PC-9 (cell line): Measurements from ENCODE around the gene HLA-A. TPM values are rescaled to one million over a fixed set of nuclear protein-coding genes. Genes with fewer than 3 reads are reported as not detected.

Experiments used
- BruUV-seq: library from RNA; stranded (reverse); fragments of 400-500 nt; replicated peaks from 2 replicates; lab custom pipeline; 2021; lab: Mats Ljungman, UMichigan
- CTCF ChIA-PET: fragments of 300-600 bp; sonication (Branson Sonifier 250); formaldehyde crosslinking; loops from one replicate; lab custom pipeline; 2022; ENCODE audit warnings: antibody characterized with exemption; lab: Charles Lee
- POLR2A ChIA-PET: fragments of 300-600 bp; sonication (Branson Sonifier 250); formaldehyde crosslinking; loops from one replicate; lab custom pipeline; 2022; ENCODE audit warnings: antibody characterized with exemption; ENCODE audit not compliant: unreplicated experiment; lab: Charles Lee
- DNase-seq, 2 experiments: peaks; one replicate each; pipeline versions ENCODE4 v3.0.0 to v3.0.0-alpha.2; 2015 to 2022; ENCODE audit warnings: mixed read lengths in 1 of 2
- H2AFZ ChIP-seq: fragments of 200-600 bp; sonication (generic); 2 replicates; pipeline ENCODE4 v1.8.1; 2017; ENCODE audit warnings: antibody characterized with exemption
- H3F3A ChIP-seq: fragments of 200-600 bp; sonication (generic); 2 replicates; pipeline ENCODE4 v1.8.1; 2017; ENCODE audit warnings: antibody characterized with exemption, mild to moderate bottlenecking, low read depth; ENCODE audit not compliant: insufficient read depth
- H3K27ac ChIP-seq: fragments of 200-600 bp; sonication (generic); 2 replicates; pipeline ENCODE4 v1.6.1; 2016; ENCODE audit warnings: mixed run types
- H3K27me3 ChIP-seq: fragments of 200-600 bp; sonication (generic); 2 replicates; pipeline ENCODE4 v1.6.1; 2016; ENCODE audit warnings: low read depth, mixed run types; ENCODE audit not compliant: insufficient read depth
- H3K36me3 ChIP-seq: fragments of 200-600 bp; sonication (generic); 2 replicates; pipeline ENCODE4 v1.6.1; 2016; ENCODE audit warnings: low read depth, mixed run types
- H3K4me1 ChIP-seq: fragments of 200-600 bp; sonication (generic); replicated peaks from 2 replicates; pipeline ENCODE4 v1.6.1; 2016; ENCODE audit warnings: mixed run types; ENCODE audit not compliant: insufficient read depth
- H3K4me2 ChIP-seq: fragments of 200-600 bp; sonication (generic); 2 replicates; pipeline ENCODE4 v1.6.1; 2017; ENCODE audit warnings: mixed run types
- H3K4me3 ChIP-seq: fragments of 200-600 bp; sonication (generic); 2 replicates; pipeline ENCODE4 v1.6.1; 2016; ENCODE audit warnings: mixed run types
- H3K79me2 ChIP-seq: fragments of 200-600 bp; sonication (generic); 2 replicates; pipeline ENCODE4 v1.6.1; 2017; ENCODE audit warnings: low read depth, mixed run types
- H3K9me2 ChIP-seq: fragments of 200-600 bp; sonication (generic); 2 replicates; pipeline ENCODE4 v1.8.1; 2017; ENCODE audit warnings: mild to moderate bottlenecking; ENCODE audit not compliant: insufficient read depth
- H3K9me3 ChIP-seq: fragments of 200-600 bp; sonication (generic); 2 replicates; pipeline ENCODE4 v1.8.1; 2016; ENCODE audit warnings: low read depth; ENCODE audit not compliant: insufficient read depth
- H4K20me1 ChIP-seq: fragments of 200-600 bp; sonication (generic); 2 replicates; pipeline ENCODE4 v1.8.1; 2017; ENCODE audit not compliant: insufficient read depth
- CTCF ChIP-seq: fragments of 200-600 bp; sonication (generic); conservative IDR thresholded peaks from 2 replicates; pipeline ENCODE4 v1.6.1; 2017; ENCODE audit warnings: mixed run types, antibody characterized with exemption, mild to moderate bottlenecking, moderate library complexity
- EZH2 ChIP-seq: fragments of 200-600 bp; sonication (generic); IDR thresholded peaks from 2 replicates; pipeline ENCODE4 v1.8.0; 2017; ENCODE audit warnings: antibody characterized with exemption, low read depth
- intact Hi-C: fragments of 100-400 bp; cut with micrococcal nuclease; formaldehyde crosslinking; loops from one replicate; pipeline ENCODE4 v1.10.0; 2022; ENCODE audit not compliant: unreplicated experiment
- total RNA-seq: library from RNA; stranded (reverse); gene quantifications from 2 replicates; pipeline ENCODE4 v1.2.3, GENCODE V29; 2021

Gene HLA-A
- total RNA-seq, 1 experiment from 2014 or later = 168 TPM

- Histone ChIP-seq H3K4me2 (no peak overlapping the region), H3K36me3 (no peaks in the 10 kb centered on the region), H3K4me3 (no peak overlapping the region), H3K9me2 (no peaks in the 10 kb centered on the region), H3K79me2 (no peaks in the 10 kb centered on the region), H2AFZ (no peak overlapping the region), H4K20me1 (no peaks in the 10 kb centered on the region), H3F3A (no peaks in the 10 kb centered on the region), H3K27ac (no peak overlapping the region), H3K27me3 (no peaks in the 10 kb centered on the region), H3K4me1 (no peaks in the 10 kb centered on the region), H3K9me3 (no peaks in the 10 kb centered on the region)
- TF ChIP-seq EZH2 (no peak), CTCF (no peak)
- CTCF ChIA-PET = no interaction called here
- no TSS peak for BruUV-seq
- DNase-seq = no peak
- intact Hi-C loops = no loop called here
- POLR2A ChIA-PET = interaction anchor here (0.6 to 0.7 kb wide), 4 partner anchors 16 to 247 kb away, joined by 3 to 9 read pairs (median 6); no protein-coding TSS in a partner anchor
These were observed 5.9 kb downstream of the HLA-A start for GRCh38 chr6:29948277-29948676.

- DNase-seq = no peak
- no peak for TF ChIP-seq CTCF
- TF ChIP-seq EZH2 = no peak
- Histone ChIP-seq H3K9me3 (no peaks in the 10 kb centered on the region), H3F3A (no peaks in the 10 kb centered on the region), H3K4me2 (no peak overlapping the region), H3K27me3 (no peaks in the 10 kb centered on the region), H3K79me2 (no peaks in the 10 kb centered on the region), H3K27ac (no peak overlapping the region), H3K4me3 (no peak overlapping the region), H4K20me1 (no peaks in the 10 kb centered on the region), H3K9me2 (no peaks in the 10 kb centered on the region), H2AFZ (no peak overlapping the region), H3K4me1 (no peaks in the 10 kb centered on the region), H3K36me3 (no peaks in the 10 kb centered on the region)
- intact Hi-C loops = no loop called here
- no TSS peak for BruUV-seq
- POLR2A ChIA-PET = no interaction called here
- CTCF ChIA-PET = no interaction called here
These were observed 7.6 kb downstream of the HLA-A start for GRCh38 chr6:29949934-29950333.

GRCh38 chr6:29951882-29952281, 9.6 kb downstream of the HLA-A start:
- Histone ChIP-seq H3F3A (no peaks in the 10 kb centered on the region), H3K4me1 (no peaks in the 10 kb centered on the region), H3K27me3 (no peaks in the 10 kb centered on the region), H3K27ac (no peak overlapping the region), H3K9me2 (no peaks in the 10 kb centered on the region), H3K9me3 (no peaks in the 10 kb centered on the region), H4K20me1 (no peaks in the 10 kb centered on the region), H3K36me3 (no peaks in the 10 kb centered on the region), H3K79me2 (no peaks in the 10 kb centered on the region), H2AFZ (no peak overlapping the region), H3K4me3 (no peak overlapping the region), H3K4me2 (no peak overlapping the region)
- ChIA-PET CTCF (no interaction called here), POLR2A (no interaction called here)
- no TSS peak for BruUV-seq
- no peak for DNase-seq
- TF ChIP-seq CTCF = no peak
- no peak for TF ChIP-seq EZH2
- intact Hi-C loops = no loop called here
